SJCRH30 (cell line): ENCODE results near the gene SPOP. TPM values are rescaled to one million over a fixed set of nuclear protein-coding genes. Genes with fewer than 3 reads are reported as not detected.
A peak's percentile ranks its signal among the peaks of the same experiment; 100 is the strongest.

Experiments used
- DNase-seq, 2 experiments: peaks; one replicate each; pipeline ENCODE4 v3.0.0-alpha.2; 2015 to 2020
- H3K27ac ChIP-seq: fragments of 250-450 bp; sonication (Bioruptor Pico); 2 replicates; pipeline ENCODE4 v1.5.1; 2020; ENCODE audit warnings: mild to moderate bottlenecking, moderate library complexity
- H3K27me3 ChIP-seq: fragments of 250-450 bp; sonication (Bioruptor Pico); 2 replicates; pipeline ENCODE4 v1.5.1; 2020; ENCODE audit warnings: mild to moderate bottlenecking, moderate library complexity
- H3K36me3 ChIP-seq: fragments of 250-450 bp; sonication (Bioruptor Pico); 2 replicates; pipeline ENCODE4 v1.5.1; 2020; ENCODE audit warnings: mild to moderate bottlenecking, moderate library complexity
- H3K4me1 ChIP-seq: fragments of 250-450 bp; sonication (Bioruptor Pico); 2 replicates; pipeline ENCODE4 v1.5.1; 2020; ENCODE audit warnings: mild to moderate bottlenecking, moderate library complexity
- H3K4me3 ChIP-seq: fragments of 250-450 bp; sonication (Bioruptor Pico); 2 replicates; pipeline ENCODE4 v1.5.1; 2020; ENCODE audit warnings: mild to moderate bottlenecking, moderate library complexity
- H3K9me3 ChIP-seq: fragments of 250-450 bp; sonication (Bioruptor Pico); replicated peaks from 2 replicates; pipeline ENCODE4 v1.5.1; 2020; ENCODE audit warnings: mild to moderate bottlenecking, moderate library complexity
- total RNA-seq: library from RNA; depleted of rRNA; stranded (reverse); fragments of >200 nt; shearing (Covaris generic); gene quantifications from 2 replicates; pipeline ENCODE4 v1.2.3, GENCODE V29; 2014

Gene SPOP
- total RNA-seq, 1 experiment from 2014 or later: 31.3 TPM

- H3K4me3 ChIP-seq: no peak overlapping the region
- H3K27ac ChIP-seq: no peak overlapping the region
- no peaks in the 10 kb centered on the region for H3K27me3 ChIP-seq
- H3K36me3 ChIP-seq: no peaks in the 10 kb centered on the region
- no peaks in the 10 kb centered on the region for H3K9me3 ChIP-seq
- no peaks in the 10 kb centered on the region for H3K4me1 ChIP-seq
- DNase-seq: no peak
Observed at GRCh38 chr17:49585422-49586027, 92.4 kb downstream of the SPOP start.

- H3K4me1 ChIP-seq: no peaks in the 10 kb centered on the region
- H3K27me3 ChIP-seq: no peaks in the 10 kb centered on the region
- no peaks in the 10 kb centered on the region for H3K9me3 ChIP-seq
- no peaks in the 10 kb centered on the region for H3K36me3 ChIP-seq
- H3K4me3 ChIP-seq: no peak overlapping the region
- no peak overlapping the region for H3K27ac ChIP-seq
- DNase-seq: no peak
Observed at GRCh38 chr17:49583889-49584288, 94.0 kb downstream of the SPOP start.

GRCh38 chr17:49583226-49583625 is 94.7 kb downstream of the SPOP start:
- no peaks in the 10 kb centered on the region for H3K36me3 ChIP-seq
- H3K27me3 ChIP-seq: no peaks in the 10 kb centered on the region
- no peak for DNase-seq
- H3K4me3 ChIP-seq: no peak overlapping the region
- no peaks in the 10 kb centered on the region for H3K4me1 ChIP-seq
- H3K27ac ChIP-seq: no peak overlapping the region
- no peaks in the 10 kb centered on the region for H3K9me3 ChIP-seq

GRCh38 chr17:49582789-49583188 is 95.1 kb downstream of the SPOP start:
- DNase-seq: no peak
- Histone ChIP-seq H3K27me3 (no peaks in the 10 kb centered on the region), H3K36me3 (no peaks in the 10 kb centered on the region), H3K9me3 (no peaks in the 10 kb centered on the region), H3K4me3 (no peak overlapping the region), H3K4me1 (no peaks in the 10 kb centered on the region), H3K27ac (no peak overlapping the region)

- Histone ChIP-seq H3K9me3 (no peaks in the 10 kb centered on the region), H3K36me3 (no peaks in the 10 kb centered on the region)
Observed at GRCh38 chr17:49582055-49582722, 95.7 kb downstream of the SPOP start.

GRCh38 chr17:49581648-49581998 is 96.3 kb downstream of the SPOP start:
- no peaks in the 10 kb centered on the region for H3K36me3 ChIP-seq
- no peaks in the 10 kb centered on the region for H3K27me3 ChIP-seq
- H3K4me3 ChIP-seq: no peak overlapping the region
- no peaks in the 10 kb centered on the region for H3K9me3 ChIP-seq
- no peak overlapping the region for H3K27ac ChIP-seq
- no peaks in the 10 kb centered on the region for H3K4me1 ChIP-seq
- no peak for DNase-seq

More at GRCh38 chr17:49582055-49582722, 95.7 kb downstream of the SPOP start:
- no peaks in the 10 kb centered on the region for H3K27me3 ChIP-seq
- no peak overlapping the region for H3K4me3 ChIP-seq
- no peaks in the 10 kb centered on the region for H3K4me1 ChIP-seq
- no peak overlapping the region for H3K27ac ChIP-seq
- DNase-seq: no peak

GRCh38 chr17:49580981-49581647 is 96.8 kb downstream of the SPOP start:
- H3K27ac ChIP-seq: no peak overlapping the region
- H3K9me3 ChIP-seq: no peaks in the 10 kb centered on the region
- no peaks in the 10 kb centered on the region for H3K4me1 ChIP-seq
- H3K36me3 ChIP-seq: no peaks in the 10 kb centered on the region
- no peak for DNase-seq
- no peaks in the 10 kb centered on the region for H3K27me3 ChIP-seq
- no peak overlapping the region for H3K4me3 ChIP-seq

- H3K4me1 ChIP-seq: no peaks in the 10 kb centered on the region
- no peaks in the 10 kb centered on the region for H3K36me3 ChIP-seq
- no peak overlapping the region for H3K4me3 ChIP-seq
- H3K27ac ChIP-seq: no peak overlapping the region
- H3K9me3 ChIP-seq: no peaks in the 10 kb centered on the region
- DNase-seq: no peak
- peaks cover 2% of the 10 kb centered on the region; the same call in 1 of the 2 replicates for H3K27me3 ChIP-seq
Observed at GRCh38 chr17:49580055-49580721, 97.7 kb downstream of the SPOP start.

GRCh38 chr17:49579522-49579921 is 98.4 kb downstream of the SPOP start:
- Histone ChIP-seq H3K4me3 (no peak overlapping the region), H3K4me1 (no peaks in the 10 kb centered on the region), H3K27me3 (peaks cover 8% of the 10 kb centered on the region; the same call in 1 of the 2 replicates), H3K27ac (no peak overlapping the region), H3K9me3 (no peaks in the 10 kb centered on the region), H3K36me3 (no peaks in the 10 kb centered on the region)
- no peak for DNase-seq

GRCh38 chr17:49578952-49579500 is 98.9 kb downstream of the SPOP start:
- Histone ChIP-seq H3K36me3 (no peaks in the 10 kb centered on the region), H3K9me3 (no peaks in the 10 kb centered on the region), H3K4me1 (no peaks in the 10 kb centered on the region), H3K27me3 (peaks cover 9% of the 10 kb centered on the region; the same call in 1 of the 2 replicates), H3K27ac (no peak overlapping the region), H3K4me3 (no peak overlapping the region)
- DNase-seq: no peak

GRCh38 chr17:49578414-49578813 is 99.5 kb downstream of the SPOP start:
- no peaks in the 10 kb centered on the region for H3K9me3 ChIP-seq
- H3K27me3 ChIP-seq: peaks cover 9% of the 10 kb centered on the region; the same call in 1 of the 2 replicates
- no peaks in the 10 kb centered on the region for H3K4me1 ChIP-seq
- no peak overlapping the region for H3K4me3 ChIP-seq
- no peak overlapping the region for H3K27ac ChIP-seq
- H3K36me3 ChIP-seq: no peaks in the 10 kb centered on the region
- DNase-seq: no peak

GRCh38 chr17:49577963-49578362 is 99.9 kb downstream of the SPOP start:
- H3K4me3 ChIP-seq: no peak overlapping the region
- no peak for DNase-seq
- H3K4me1 ChIP-seq: no peaks in the 10 kb centered on the region
- H3K9me3 ChIP-seq: no peaks in the 10 kb centered on the region
- H3K27me3 ChIP-seq: peaks cover 9% of the 10 kb centered on the region; the same call in 1 of the 2 replicates
- no peaks in the 10 kb centered on the region for H3K36me3 ChIP-seq
- no peak overlapping the region for H3K27ac ChIP-seq

GRCh38 chr17:49577650-49577934 is 100.3 kb downstream of the SPOP start:
- no peak overlapping the region for H3K4me3 ChIP-seq
- H3K36me3 ChIP-seq: no peaks in the 10 kb centered on the region
- H3K27me3 ChIP-seq: peaks cover 9% of the 10 kb centered on the region; the same call in 1 of the 2 replicates
- H3K27ac ChIP-seq: no peak overlapping the region
- H3K9me3 ChIP-seq: no peaks in the 10 kb centered on the region
- no peak for DNase-seq
- no peaks in the 10 kb centered on the region for H3K4me1 ChIP-seq

GRCh38 chr17:49576917-49577649 is 100.8 kb downstream of the SPOP start:
- H3K27me3 ChIP-seq: peaks cover 9% of the 10 kb centered on the region; the same call in 1 of the 2 replicates
- no peaks in the 10 kb centered on the region for H3K9me3 ChIP-seq
- no peak overlapping the region for H3K27ac ChIP-seq
- no peak for DNase-seq
- H3K4me3 ChIP-seq: peak overlapping the region; percentile 59
- no peaks in the 10 kb centered on the region for H3K4me1 ChIP-seq
- H3K36me3 ChIP-seq: no peaks in the 10 kb centered on the region
